Endodermal cell (in vitro differentiated cells): Measurements from ENCODE around the gene TST. TPM values are rescaled to one million over a fixed set of nuclear protein-coding genes. Genes with fewer than 3 reads are reported as not detected.

Source experiments
- DNase-seq: peaks from one replicate; pipeline ENCODE4 v3.0.0-alpha.2; 2017
- H3K27ac ChIP-seq: 2 replicates; pipeline ENCODE4 v1.5.1; 2013; ENCODE audit warnings: mild to moderate bottlenecking, low read depth, low read length, moderate library complexity
- H3K27me3 ChIP-seq: 2 replicates; pipeline ENCODE4 v1.6.1; 2013; ENCODE audit warnings: mild to moderate bottlenecking, low read length, moderate library complexity; ENCODE audit not compliant: insufficient read depth, control insufficient read depth, poor library complexity, severe bottlenecking
- H3K36me3 ChIP-seq: 2 replicates; pipeline ENCODE4 v1.7.0; 2013; ENCODE audit warnings: mild to moderate bottlenecking, low read length, moderate library complexity; ENCODE audit not compliant: control insufficient read depth, insufficient read depth
- H3K4me1 ChIP-seq: one replicate; pipeline ENCODE4 v1.7.0; 2013; ENCODE audit warnings: low read length; ENCODE audit not compliant: control insufficient read depth, insufficient read depth
- H3K4me3 ChIP-seq: 2 replicates; pipeline ENCODE4 v1.5.1; 2013; ENCODE audit warnings: mild to moderate bottlenecking, low read length, moderate library complexity
- H3K9ac ChIP-seq: 2 replicates; pipeline ENCODE4 v1.6.1; 2013; ENCODE audit warnings: mild to moderate bottlenecking, low read length, moderate library complexity; ENCODE audit not compliant: poor library complexity, severe bottlenecking; ENCODE audit errors: extremely low read depth
- H3K9me3 ChIP-seq: 2 replicates; pipeline ENCODE4 v1.6.1; 2013; ENCODE audit warnings: mild to moderate bottlenecking, low read length, moderate library complexity; ENCODE audit not compliant: control insufficient read depth
- H3K27ac Mint-ChIP-seq: 2 replicates; pipeline ENCODE4 v1.8.0; 2020; ENCODE audit warnings: mixed read lengths
- H3K27me3 Mint-ChIP-seq: 2 replicates; pipeline ENCODE4 v1.8.0; 2021; ENCODE audit warnings: mild to moderate bottlenecking, mixed read lengths; ENCODE audit not compliant: insufficient read depth
- H3K36me3 Mint-ChIP-seq: 2 replicates; pipeline ENCODE4 v1.8.0; 2020; ENCODE audit warnings: low read depth, mixed read lengths
- H3K4me1 Mint-ChIP-seq: 2 replicates; pipeline ENCODE4 v1.8.0; 2020; ENCODE audit warnings: mixed read lengths
- H3K4me3 Mint-ChIP-seq: 2 replicates; pipeline ENCODE4 v1.8.0; 2020; ENCODE audit warnings: mild to moderate bottlenecking, moderate library complexity, mixed read lengths
- H3K9me3 Mint-ChIP-seq: 2 replicates; pipeline ENCODE4 v1.8.0; 2020; ENCODE audit warnings: mild to moderate bottlenecking, mixed read lengths
- CTCF ChIP-seq: fragments of 200-600 bp; sonication (generic); conservative IDR thresholded peaks from 2 replicates; pipeline ENCODE4 v1.5.0; 2021; ENCODE audit warnings: antibody characterized with exemption, mild to moderate bottlenecking
- WGBS, 2 experiments: methylation state at CpG; one replicate each; pipeline versions ENCODE4 v1.1.5 to v1.1.7; 2013; ENCODE audit warnings: missing lambda C conversion rate in 2 of 2, mixed read lengths in 1 of 2; ENCODE audit not compliant: insufficient coverage in 1 of 2, insufficient read length in 1 of 2; 5-methylcytosine and 5-hydroxymethylcytosine counted together
- total RNA-seq, 2 donors: library from RNA; stranded (reverse); fragmentation: NEBNext Ultra II Directional in 1 of 2; extraction: Animal tissue kit (Norgen Biotek cat#: 25700) in 1 of 2; gene quantifications; 2 replicates in 1 of 2; 3 replicates in 1 of 2; pipeline ENCODE4 v1.2.1, GENCODE V29; 2021

TST gene
- total RNA-seq, 2 donors from 2014 or later, result 38.2 to 48.3 TPM

GRCh38 chr22:37027556-37027955 is 8.3 kb upstream of the TST start:
- Mint-ChIP-seq H3K27me3 (no peaks in the 10 kb centered on the region), H3K36me3 (peaks cover 38% of the 10 kb centered on the region), H3K4me3 (no peak overlapping the region), H3K9me3 (no peaks in the 10 kb centered on the region), H3K4me1 (peaks cover 7% of the 10 kb centered on the region), H3K27ac (no peak overlapping the region)
- no peak overlapping the region for H3K27ac ChIP-seq
- H3K4me3 ChIP-seq, result no peak overlapping the region
- no peaks in the 10 kb centered on the region for H3K4me1 ChIP-seq
- peaks cover 24% of the 10 kb centered on the region for H3K36me3 ChIP-seq
- WGBS, 2 experiments, result 93 to 96% methylated on average over 4 to 7 of the region's 7 CpGs
- no peaks in the 10 kb centered on the region for H3K9me3 ChIP-seq
- TF ChIP-seq CTCF, result no peak
- no peak overlapping the region for H3K9ac ChIP-seq
- DNase-seq, result no peak
- no peaks in the 10 kb centered on the region for H3K27me3 ChIP-seq

GRCh38 chr22:37026325-37026724 is 7.1 kb upstream of the TST start:
- no peak overlapping the region for H3K4me3 ChIP-seq
- H3K27me3 Mint-ChIP-seq, result no peaks in the 10 kb centered on the region
- no peak for DNase-seq
- 94 to 96% methylated on average over 4 to 5 of the region's 5 CpGs for WGBS, 2 experiments
- no peak overlapping the region for H3K4me3 Mint-ChIP-seq
- H3K9me3 ChIP-seq, result no peaks in the 10 kb centered on the region
- no peaks in the 10 kb centered on the region for H3K4me1 Mint-ChIP-seq
- no peak overlapping the region for H3K27ac Mint-ChIP-seq
- H3K4me1 ChIP-seq, result no peaks in the 10 kb centered on the region
- H3K36me3 Mint-ChIP-seq, result peaks cover 38% of the 10 kb centered on the region
- no peak overlapping the region for H3K27ac ChIP-seq
- H3K9me3 Mint-ChIP-seq, result no peaks in the 10 kb centered on the region
- H3K36me3 ChIP-seq, result peaks cover 24% of the 10 kb centered on the region
- H3K27me3 ChIP-seq, result no peaks in the 10 kb centered on the region
- TF ChIP-seq CTCF, result no peak
- no peak overlapping the region for H3K9ac ChIP-seq

GRCh38 chr22:37025500-37026070 is 6.3 kb upstream of the TST start:
- H3K9me3 Mint-ChIP-seq, result no peaks in the 10 kb centered on the region
- H3K27me3 Mint-ChIP-seq, result no peaks in the 10 kb centered on the region
- Histone ChIP-seq H3K4me3 (no peak overlapping the region), H3K36me3 (peaks cover 24% of the 10 kb centered on the region), H3K27me3 (no peaks in the 10 kb centered on the region), H3K9me3 (no peaks in the 10 kb centered on the region), H3K27ac (no peak overlapping the region), H3K4me1 (no peaks in the 10 kb centered on the region), H3K9ac (no peak overlapping the region)
- no peaks in the 10 kb centered on the region for H3K4me1 Mint-ChIP-seq
- DNase-seq, result no peak
- peaks cover 40% of the 10 kb centered on the region for H3K36me3 Mint-ChIP-seq
- H3K27ac Mint-ChIP-seq, result no peak overlapping the region
- TF ChIP-seq CTCF, result no peak
- no peak overlapping the region for H3K4me3 Mint-ChIP-seq
- 85 to 87% methylated on average over 10 of the region's 10 CpGs for WGBS, 2 experiments
